Measurements from ENCODE around the gene HHAT. TPM values are rescaled to one million over a fixed set of nuclear protein-coding genes. Genes with fewer than 3 reads are reported as not detected.

Gene HHAT
- polyA plus RNA-seq, 3 donors, result 1.1 to 1.6 (median 1.5) TPM

DNA sequence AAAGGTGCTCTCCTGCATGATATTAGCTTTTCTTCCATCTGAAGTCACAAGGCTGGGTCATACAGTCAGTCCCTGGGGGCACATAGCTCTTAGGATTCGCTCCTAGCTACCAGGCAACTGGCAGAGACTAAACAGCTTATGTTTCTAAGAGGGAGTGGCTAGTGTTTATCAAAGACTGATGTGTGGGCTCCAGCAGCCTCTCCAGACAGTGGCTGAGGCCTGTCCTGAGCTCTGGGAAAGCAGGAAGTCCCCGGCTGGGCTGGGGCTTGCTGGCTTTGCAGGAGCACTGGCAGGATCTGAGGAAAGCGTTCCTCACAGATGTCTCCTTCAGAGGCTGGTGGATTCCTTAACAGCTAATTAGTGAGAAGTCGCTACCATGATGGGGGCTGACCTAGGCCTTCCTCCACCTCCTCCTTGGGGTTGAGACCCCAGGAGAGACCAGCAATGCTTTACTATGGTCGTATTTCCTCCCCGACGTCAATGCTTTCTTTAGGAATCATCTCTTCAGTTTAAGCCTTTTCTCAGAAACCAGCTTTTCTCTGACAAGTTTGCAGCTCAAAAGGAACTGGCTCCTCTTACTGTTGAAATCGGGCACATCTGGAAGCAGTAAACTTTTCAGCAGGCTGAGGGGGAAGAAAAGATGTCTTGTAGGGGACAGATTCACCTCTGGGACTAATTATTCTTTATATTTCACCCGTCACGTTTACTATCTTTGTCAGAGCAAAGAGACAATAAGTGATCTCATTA lies 33.5 kb upstream of the HHAT start:
- peaks cover 4 to 6% of the 10 kb centered on the region in 2 donors for H3K4me1 ChIP-seq (ENCODE audit: control insufficient read depth in 1 of 2, insufficient read depth in 2 of 2, low read length in 2 of 2)
- H3K4me3 ChIP-seq (replicated peaks in 1 of 3; ENCODE audit: low read depth in 2 of 3, low read length in 3 of 3), result no peak overlapping the region
- Mint-ChIP-seq H3K4me3 (no peak overlapping the region), H3K4me1 (peaks cover 4% of the 10 kb centered on the region), H3K9me3 (peaks cover 0 to 2% (median 0%) of the 10 kb centered on the region in 7 donors), H3K36me3 (no peaks in the 10 kb centered on the region), H3K27me3 (ENCODE audit: low read depth in 3 of 3) (peaks cover 35 to 51% (median 45%) of the 10 kb centered on the region in 3 donors), H3K27ac (no peak overlapping the region)
- no peak overlapping the region for H2AFZ ChIP-seq (ENCODE audit: insufficient read depth, low read depth, low read length, poor library complexity, severe bottlenecking)
- H4K20me1 ChIP-seq (ENCODE audit: insufficient read depth, low read length), result no peaks in the 10 kb centered on the region
- peaks cover 28 to 40% of the 10 kb centered on the region in 2 donors for H3K27me3 ChIP-seq (ENCODE audit: control insufficient read depth in 2 of 2, insufficient read depth in 2 of 2, low read length in 2 of 2)
- no peaks in the 10 kb centered on the region for H3K36me3 ChIP-seq (replicated peaks in 1 of 2; ENCODE audit: control insufficient read depth in 1 of 2, insufficient read depth in 2 of 2, low read length in 2 of 2)
- no peak overlapping the region for H3K4me2 ChIP-seq (replicated peaks; ENCODE audit: extremely low read depth, low read length, poor library complexity, severe bottlenecking)
- TF ChIP-seq, protein P1, sequence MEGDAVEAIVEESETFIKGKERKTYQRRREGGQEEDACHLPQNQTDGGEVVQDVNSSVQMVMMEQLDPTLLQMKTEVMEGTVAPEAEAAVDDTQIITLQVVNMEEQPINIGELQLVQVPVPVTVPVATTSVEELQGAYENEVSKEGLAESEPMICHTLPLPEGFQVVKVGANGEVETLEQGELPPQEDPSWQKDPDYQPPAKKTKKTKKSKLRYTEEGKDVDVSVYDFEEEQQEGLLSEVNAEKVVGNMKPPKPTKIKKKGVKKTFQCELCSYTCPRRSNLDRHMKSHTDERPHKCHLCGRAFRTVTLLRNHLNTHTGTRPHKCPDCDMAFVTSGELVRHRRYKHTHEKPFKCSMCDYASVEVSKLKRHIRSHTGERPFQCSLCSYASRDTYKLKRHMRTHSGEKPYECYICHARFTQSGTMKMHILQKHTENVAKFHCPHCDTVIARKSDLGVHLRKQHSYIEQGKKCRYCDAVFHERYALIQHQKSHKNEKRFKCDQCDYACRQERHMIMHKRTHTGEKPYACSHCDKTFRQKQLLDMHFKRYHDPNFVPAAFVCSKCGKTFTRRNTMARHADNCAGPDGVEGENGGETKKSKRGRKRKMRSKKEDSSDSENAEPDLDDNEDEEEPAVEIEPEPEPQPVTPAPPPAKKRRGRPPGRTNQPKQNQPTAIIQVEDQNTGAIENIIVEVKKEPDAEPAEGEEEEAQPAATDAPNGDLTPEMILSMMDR (IDR thresholded peaks at IDR 0.05), result no peak
- H3K9ac ChIP-seq (ENCODE audit: insufficient read depth, low read length, poor library complexity, severe bottlenecking), result no peak overlapping the region
- H3K27ac ChIP-seq (ENCODE audit: low read depth in 1 of 2, low read length in 2 of 2), result no peak overlapping the region
- H3K9me3 ChIP-seq (replicated peaks in 1 of 2; ENCODE audit: control insufficient read depth in 1 of 2, insufficient read depth in 1 of 2, low read length in 2 of 2), result peaks cover 0 to 7% of the 10 kb centered on the region in 2 donors
- intact Hi-C loops (cut with micrococcal nuclease), result no loop called here
- DNase-seq, result no peak
- H3K79me2 ChIP-seq (ENCODE audit: insufficient read depth, low read length), result no peaks in the 10 kb centered on the region
- 87% methylated on average over 6 of the region's 10 CpGs for WGBS (ENCODE audit: insufficient coverage)

DNA sequence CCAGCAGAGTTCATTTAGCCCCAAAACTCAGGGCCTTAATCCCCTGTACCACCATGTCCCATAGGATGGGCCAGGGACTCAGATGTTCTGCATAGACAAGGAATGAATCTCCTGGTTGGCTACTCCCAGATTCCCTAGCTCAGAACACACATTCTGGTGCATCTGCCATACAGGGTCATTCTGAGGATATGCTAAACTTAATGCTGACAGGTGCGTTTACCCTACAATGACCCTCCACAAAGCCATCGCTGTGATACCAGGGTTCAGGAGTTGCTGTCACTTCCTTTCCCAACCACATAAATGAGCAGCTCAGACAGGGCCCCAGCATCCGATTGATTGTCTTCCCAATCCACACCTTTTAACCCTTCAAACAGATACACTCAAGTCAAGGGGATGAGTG lies 32.0 kb upstream of the HHAT start:
- H3K4me3 ChIP-seq (replicated peaks in 1 of 3; ENCODE audit: low read depth in 2 of 3, low read length in 3 of 3), result no peak overlapping the region
- H3K27me3 Mint-ChIP-seq (ENCODE audit: low read depth in 3 of 3), result peaks cover 22 to 36% (median 30%) of the 10 kb centered on the region in 3 donors
- H3K4me1 Mint-ChIP-seq, result peaks cover 4% of the 10 kb centered on the region
- DNase-seq, result no peak
- H2AFZ ChIP-seq (ENCODE audit: insufficient read depth, low read depth, low read length, poor library complexity, severe bottlenecking), result no peak overlapping the region
- no peak overlapping the region for H3K27ac ChIP-seq (ENCODE audit: low read depth in 1 of 2, low read length in 2 of 2)
- peaks cover 16 to 24% of the 10 kb centered on the region in 2 donors for H3K27me3 ChIP-seq (ENCODE audit: control insufficient read depth in 2 of 2, insufficient read depth in 2 of 2, low read length in 2 of 2)
- 90% methylated on average over 2 of the region's 3 CpGs for WGBS (ENCODE audit: insufficient coverage)
- peaks cover 0 to 1% of the 10 kb centered on the region in 2 donors for H3K9me3 ChIP-seq (replicated peaks in 1 of 2; ENCODE audit: control insufficient read depth in 1 of 2, insufficient read depth in 1 of 2, low read length in 2 of 2)
- H3K79me2 ChIP-seq (ENCODE audit: insufficient read depth, low read length), result no peaks in the 10 kb centered on the region
- peaks cover 0 to 2% (median 0%) of the 10 kb centered on the region in 7 donors for H3K9me3 Mint-ChIP-seq
- H3K9ac ChIP-seq (ENCODE audit: insufficient read depth, low read length, poor library complexity, severe bottlenecking), result no peak overlapping the region
- intact Hi-C loops (cut with micrococcal nuclease), result no loop called here
- H4K20me1 ChIP-seq (ENCODE audit: insufficient read depth, low read length), result no peaks in the 10 kb centered on the region
- H3K36me3 ChIP-seq (replicated peaks in 1 of 2; ENCODE audit: control insufficient read depth in 1 of 2, insufficient read depth in 2 of 2, low read length in 2 of 2), result no peaks in the 10 kb centered on the region
- no peak overlapping the region for H3K4me2 ChIP-seq (replicated peaks; ENCODE audit: extremely low read depth, low read length, poor library complexity, severe bottlenecking)
- H3K4me1 ChIP-seq (ENCODE audit: control insufficient read depth in 1 of 2, insufficient read depth in 2 of 2, low read length in 2 of 2), result peaks cover 4 to 6% of the 10 kb centered on the region in 2 donors
- TF ChIP-seq, protein P1 (IDR thresholded peaks at IDR 0.05), result no peak
- peak overlapping the region in 1 of 7 donors; percentile 40 for H3K27ac Mint-ChIP-seq
- no peaks in the 10 kb centered on the region for H3K36me3 Mint-ChIP-seq
- no peak overlapping the region for H3K4me3 Mint-ChIP-seq
